OCI-LY1 (cell line): ENCODE measurements around the gene METTL27.
"Not testable (repeated sequence)": the region's sequence is repeated elsewhere in the genome, so short reads cannot be mapped to it uniquely, and the experiment has no call there.

Experiments used
- H2AFZ ChIP-seq: fragments of 200-600 bp; sonication (generic), shearing (Covaris generic); 2 replicates; pipeline ENCODE4 v1.6.0; 2014; ENCODE audit warnings: antibody characterized with exemption, mild to moderate bottlenecking, low read length
- H3F3A ChIP-seq: fragments of 200-600 bp; sonication (generic), shearing (Covaris generic); 2 replicates; pipeline ENCODE4 v1.6.0; 2014; ENCODE audit warnings: mild to moderate bottlenecking, antibody characterized with exemption, low read length, moderate library complexity; ENCODE audit not compliant: insufficient read depth
- H3K27ac ChIP-seq: fragments of 200-600 bp; sonication (generic); 2 replicates; pipeline ENCODE4 v1.5.1; 2014; ENCODE audit warnings: low read length, mixed run types, mild to moderate bottlenecking, low read depth; ENCODE audit not compliant: poor library complexity, severe bottlenecking
- H3K27me3 ChIP-seq: fragments of 200-600 bp; sonication (generic); 2 replicates; pipeline ENCODE4 v1.6.0; 2014; ENCODE audit warnings: antibody characterized with exemption, mild to moderate bottlenecking, low read length, moderate library complexity; ENCODE audit not compliant: insufficient read depth
- H3K36me3 ChIP-seq: fragments of 200-600 bp; sonication (generic); 2 replicates; pipeline ENCODE4 v1.6.1; 2014; ENCODE audit warnings: mild to moderate bottlenecking, antibody characterized with exemption, low read length, moderate library complexity, mixed read lengths; ENCODE audit not compliant: insufficient read depth
- H3K4me1 ChIP-seq: fragments of 200-600 bp; sonication (generic); 2 replicates; pipeline ENCODE4 v1.5.1; 2014; ENCODE audit warnings: mild to moderate bottlenecking, low read length, moderate library complexity; ENCODE audit not compliant: insufficient read depth, severe bottlenecking
- H3K4me2 ChIP-seq: fragments of 200-600 bp; sonication (generic), shearing (Covaris generic); 2 replicates; pipeline ENCODE4 v1.6.1; 2014; ENCODE audit warnings: low read length
- H3K4me3 ChIP-seq: fragments of 200-600 bp; sonication (generic); 2 replicates; pipeline ENCODE4 v1.5.1; 2014; ENCODE audit warnings: low read length, low read depth, mild to moderate bottlenecking, mixed read lengths; ENCODE audit not compliant: poor library complexity, severe bottlenecking
- H3K79me2 ChIP-seq: fragments of 200-600 bp; shearing (Covaris generic); 2 replicates; pipeline ENCODE4 v1.6.1; 2016; ENCODE audit warnings: mixed run types, low read length, mixed read lengths; ENCODE audit not compliant: insufficient read depth
- H3K9ac ChIP-seq: fragments of 200-600 bp; sonication (generic), shearing (Covaris generic); 2 replicates; pipeline ENCODE4 v1.6.1; 2014; ENCODE audit warnings: mild to moderate bottlenecking, low read length, mixed read lengths
- H3K9me2 ChIP-seq: fragments of 200-600 bp; sonication (generic), shearing (Covaris generic); 2 replicates; pipeline ENCODE4 v1.6.1; 2014; ENCODE audit warnings: low read depth, mild to moderate bottlenecking, low read length, mixed read lengths
- H3K9me3 ChIP-seq: fragments of 200-600 bp; shearing (Covaris generic); 2 replicates; pipeline ENCODE4 v1.6.1; 2014; ENCODE audit warnings: low read length, mixed read lengths
- H4K20me1 ChIP-seq: fragments of 200-600 bp; sonication (generic), shearing (Covaris generic); 2 replicates; pipeline ENCODE4 v1.6.0; 2016; ENCODE audit warnings: mild to moderate bottlenecking, low read length; ENCODE audit not compliant: insufficient read depth
- CTCF ChIP-seq: fragments of 200-600 bp; sonication (generic), shearing (Covaris generic); IDR thresholded peaks from 2 replicates; pipeline ENCODE4 v1.5.1; 2017; ENCODE audit warnings: mild to moderate bottlenecking, antibody characterized with exemption, low read length, moderate library complexity, mixed read lengths
- EZH2 ChIP-seq: fragments of 200-600 bp; sonication (generic), shearing (Covaris generic); IDR thresholded peaks from 2 replicates; pipeline ENCODE4 v1.8.0; 2017; ENCODE audit warnings: borderline replicate concordance, mixed run types, mild to moderate bottlenecking, antibody characterized with exemption, low read length, moderate library complexity, mixed read lengths

METTL27 gene

GRCh38 chr7:73838642-73839041, 3.7 kb downstream of the METTL27 start:
- Histone ChIP-seq H4K20me1 (no peaks in the 10 kb centered on the region), H3K4me3 (no peak overlapping the region), H3K9me3 (no peaks in the 10 kb centered on the region), H3K4me2 (no peak overlapping the region), H3K9me2 (no peaks in the 10 kb centered on the region), H3K27me3 (peaks cover 7% of the 10 kb centered on the region; the same call in 1 of the 2 replicates), H3K79me2 (no peaks in the 10 kb centered on the region), H3F3A (no peaks in the 10 kb centered on the region), H3K27ac (no peak overlapping the region), H3K36me3 (no peaks in the 10 kb centered on the region), H3K9ac (no peak overlapping the region), H2AFZ (no peak overlapping the region), H3K4me1 (no peaks in the 10 kb centered on the region)
- no peak for TF ChIP-seq EZH2
- no peak for TF ChIP-seq CTCF

- H3K4me3 ChIP-seq, H3K4me2 ChIP-seq, H3K27me3 ChIP-seq, H3K4me1 ChIP-seq, H3K9me3 ChIP-seq, H3K27ac ChIP-seq, H3K79me2 ChIP-seq, H3F3A ChIP-seq, H3K9ac ChIP-seq, H3K9me2 ChIP-seq, H3K36me3 ChIP-seq, H4K20me1 ChIP-seq, H2AFZ ChIP-seq: not testable (repeated sequence)
These were observed 5.1 kb downstream of the METTL27 start for GRCh38 chr7:73837167-73837566.

GRCh38 chr7:73834626-73835191, 7.6 kb downstream of the METTL27 start:
- no peak overlapping the region for H2AFZ ChIP-seq
- no peaks in the 10 kb centered on the region for H3K4me1 ChIP-seq
- no peaks in the 10 kb centered on the region for H4K20me1 ChIP-seq
- no peak overlapping the region for H3K4me3 ChIP-seq
- no peaks in the 10 kb centered on the region; the same call in 1 of the 2 replicates for H3K27me3 ChIP-seq
- no peak overlapping the region for H3K9ac ChIP-seq
- TF ChIP-seq EZH2 (no peak), CTCF (no peak)
- no peaks in the 10 kb centered on the region for H3K36me3 ChIP-seq
- H3K4me2 ChIP-seq: no peak overlapping the region
- no peaks in the 10 kb centered on the region for H3K9me2 ChIP-seq
- no peaks in the 10 kb centered on the region for H3F3A ChIP-seq
- H3K27ac ChIP-seq: no peak overlapping the region
- H3K9me3 ChIP-seq: no peaks in the 10 kb centered on the region
- no peaks in the 10 kb centered on the region for H3K79me2 ChIP-seq

GRCh38 chr7:73833251-73833919, 8.9 kb downstream of the METTL27 start:
- H4K20me1 ChIP-seq: no peaks in the 10 kb centered on the region
- no peaks in the 10 kb centered on the region for H3K79me2 ChIP-seq
- no peaks in the 10 kb centered on the region for H3K9me2 ChIP-seq
- H2AFZ ChIP-seq: no peak overlapping the region
- no peak overlapping the region for H3K27ac ChIP-seq
- no peaks in the 10 kb centered on the region; the same call in 1 of the 2 replicates for H3K27me3 ChIP-seq
- H3K9me3 ChIP-seq: no peaks in the 10 kb centered on the region
- H3K4me3 ChIP-seq: no peak overlapping the region
- TF ChIP-seq EZH2: no peak
- no peak for TF ChIP-seq CTCF
- no peak overlapping the region for H3K4me2 ChIP-seq
- H3K9ac ChIP-seq: no peak overlapping the region
- H3F3A ChIP-seq: no peaks in the 10 kb centered on the region
- no peaks in the 10 kb centered on the region for H3K4me1 ChIP-seq
- H3K36me3 ChIP-seq: no peaks in the 10 kb centered on the region
